H1 (cell line): ENCODE results near the gene DYNC1I1. TPM values are rescaled to one million over a fixed set of nuclear protein-coding genes. Genes with fewer than 3 reads are reported as not detected.

Experiments
- CTCF ChIA-PET: fragments of 300-600 bp; sonication (Branson Sonifier 250); formaldehyde crosslinking; loops from one replicate; lab custom pipeline; 2021; ENCODE audit not compliant: partially characterized antibody; lab: Charles Lee
- POLR2A ChIA-PET: fragments of 300-600 bp; sonication (Branson Sonifier 250); formaldehyde crosslinking; loops from one replicate; lab custom pipeline; 2021; ENCODE audit warnings: inconsistent platforms; ENCODE audit not compliant: partially characterized antibody; lab: Charles Lee
- DNase-seq, 2 experiments: peaks; one replicate each; pipeline versions ENCODE4 v3.0.0 to v3.0.0-alpha.2; 2010 to 2022; ENCODE audit warnings: low spot score in 2 of 2, low read depth in 1 of 2, mixed read lengths in 1 of 2
- FAIRE-seq: peaks from 2 replicates; lab custom pipeline; 2011; peaks lifted over from hg19 to GRCh38; lab: Jason Lieb, UNC
- H2AFZ ChIP-seq: 2 replicates; pipeline ENCODE4 v1.8.1; 2012; ENCODE audit warnings: low read length, inconsistent platforms
- H2AK5ac ChIP-seq: 2 replicates; pipeline ENCODE4 v1.6.1; 2013; ENCODE audit warnings: low read depth, low read length
- H2BK120ac ChIP-seq: replicated peaks from 2 replicates; pipeline ENCODE3; 2013; ENCODE audit warnings: low read depth, low read length, inconsistent platforms
- H2BK12ac ChIP-seq: 2 replicates; pipeline ENCODE4 v1.6.1; 2013; ENCODE audit warnings: low read depth, low read length
- H2BK15ac ChIP-seq: 2 replicates; pipeline ENCODE4 v1.6.1; 2013; ENCODE audit warnings: low read length
- H2BK20ac ChIP-seq: 2 replicates; pipeline ENCODE4 v1.6.1; 2013; ENCODE audit warnings: low read length
- H2BK5ac ChIP-seq: 2 replicates; pipeline ENCODE4 v1.6.1; 2013; ENCODE audit warnings: low read depth, low read length
- H3K14ac ChIP-seq: 2 replicates; pipeline ENCODE4 v1.6.1; 2013; ENCODE audit warnings: inconsistent platforms; ENCODE audit not compliant: insufficient read length
- H3K18ac ChIP-seq: 2 replicates; pipeline ENCODE4 v1.6.1; 2013; ENCODE audit warnings: low read length; ENCODE audit errors: extremely low read depth
- H3K23ac ChIP-seq: 2 replicates; pipeline ENCODE4 v1.6.1; 2013; ENCODE audit warnings: inconsistent platforms; ENCODE audit not compliant: insufficient read length
- H3K23me2 ChIP-seq: 2 replicates; pipeline ENCODE4 v1.6.1; 2013; ENCODE audit warnings: low read depth, low read length
- H3K27ac ChIP-seq: 2 replicates; pipeline ENCODE4 v1.6.1; 2011; ENCODE audit warnings: low read depth, low read length, inconsistent platforms
- H3K27me3 ChIP-seq, 4 experiments: replicated peaks in 1 of 4; 1 replicate in 1 of 4; 2 replicates in 3 of 4; pipeline versions ENCODE4 v1.6.1 to v1.8.1; 2011 to 2013; ENCODE audit warnings: low read length in 3 of 4, mild to moderate bottlenecking in 3 of 4, inconsistent platforms in 2 of 4, mixed read lengths in 2 of 4, moderate library complexity in 1 of 4; ENCODE audit not compliant: control insufficient read depth in 3 of 4, insufficient read depth in 3 of 4; ENCODE audit errors: extremely low read depth in 1 of 4
- H3K36me3 ChIP-seq, 4 experiments: 2 replicates each; pipeline versions ENCODE4 v1.6.1 to v1.8.1; 2011 to 2013; ENCODE audit warnings: mild to moderate bottlenecking in 4 of 4, low read length in 3 of 4, moderate library complexity in 2 of 4, control low read depth in 1 of 4, inconsistent platforms in 1 of 4; ENCODE audit not compliant: insufficient read depth in 4 of 4, control insufficient read depth in 2 of 4
- H3K4ac ChIP-seq: replicated peaks from 2 replicates; pipeline ENCODE3; 2013; ENCODE audit warnings: low read length, low read depth, mixed read lengths, inconsistent platforms; ENCODE audit not compliant: insufficient read length
- H3K4me1 ChIP-seq, 4 experiments: replicated peaks in 1 of 4; 1 replicate in 1 of 4; 2 replicates in 3 of 4; pipeline versions ENCODE4 v1.6.1 to v1.8.1; 2011 to 2013; ENCODE audit warnings: low read length in 3 of 4, inconsistent platforms in 2 of 4, mixed read lengths in 1 of 4; ENCODE audit not compliant: insufficient read depth in 4 of 4, control insufficient read depth in 3 of 4
- H3K4me2 ChIP-seq, 2 experiments: 2 replicates each; pipeline versions ENCODE4 v1.6.1 to v1.8.1; 2011 to 2013; ENCODE audit warnings: low read depth in 2 of 2, low read length in 2 of 2, control low read depth in 1 of 2, inconsistent platforms in 1 of 2, mild to moderate bottlenecking in 1 of 2; ENCODE audit not compliant: insufficient read depth in 1 of 2
- H3K4me3 ChIP-seq, 4 experiments: fragments of 200-600, 300-600 bp in 1 of 4; sonication (generic), shearing (Covaris generic), sonication (Bioruptor Twin) in 1 of 4; 2 replicates each; pipeline versions ENCODE4 v1.5.1 to v1.8.1; 2011 to 2016; ENCODE audit warnings: low read length in 4 of 4, low read depth in 3 of 4, control low read depth in 2 of 4, inconsistent platforms in 2 of 4, mild to moderate bottlenecking in 2 of 4, mixed read lengths in 1 of 4, moderate library complexity in 1 of 4; ENCODE audit not compliant: insufficient read depth in 2 of 4; ENCODE audit errors: extremely low read depth in 1 of 4
- H3K56ac ChIP-seq: replicated peaks from 2 replicates; pipeline ENCODE3; 2013; ENCODE audit warnings: low read depth, mild to moderate bottlenecking, mixed read lengths, low read length, inconsistent platforms; ENCODE audit not compliant: insufficient read length
- H3K79me1 ChIP-seq: 2 replicates; pipeline ENCODE4 v1.6.1; 2013; ENCODE audit warnings: low read depth, low read length, control low read depth
- H3K79me2 ChIP-seq, 2 experiments: 2 replicates each; pipeline versions ENCODE4 v1.6.1 to v1.8.1; 2012 to 2013; ENCODE audit warnings: low read length in 2 of 2, mild to moderate bottlenecking in 2 of 2, inconsistent platforms in 1 of 2; ENCODE audit not compliant: insufficient read depth in 2 of 2, control insufficient read depth in 1 of 2
- H3K9ac ChIP-seq, 4 experiments: replicated peaks in 1 of 4; 1 replicate in 1 of 4; 2 replicates in 3 of 4; pipeline versions ENCODE4 v1.6.1 to v1.8.1; 2011 to 2013; ENCODE audit warnings: low read depth in 3 of 4, low read length in 3 of 4, control low read depth in 2 of 4, mild to moderate bottlenecking in 2 of 4, moderate library complexity in 2 of 4, inconsistent platforms in 1 of 4; ENCODE audit errors: extremely low read depth in 1 of 4
- H3K9me3 ChIP-seq, 2 experiments: 2 replicates each; pipeline versions ENCODE4 v1.6.1 to v1.8.1; 2012 to 2013; ENCODE audit warnings: mild to moderate bottlenecking in 2 of 2, moderate library complexity in 2 of 2, control low read depth in 1 of 2, inconsistent platforms in 1 of 2, low read depth in 1 of 2, low read length in 1 of 2, mixed read lengths in 1 of 2; ENCODE audit not compliant: insufficient read depth in 2 of 2
- H4K20me1 ChIP-seq, 2 experiments: replicated peaks in 1 of 2; 2 replicates each; pipeline versions ENCODE3 to v1.8.1; 2011 to 2013; ENCODE audit warnings: inconsistent platforms in 2 of 2, low read length in 2 of 2, mild to moderate bottlenecking in 1 of 2; ENCODE audit not compliant: insufficient read depth in 2 of 2, control insufficient read depth in 1 of 2
- H4K5ac ChIP-seq: 2 replicates; pipeline ENCODE4 v1.6.1; 2013; ENCODE audit warnings: low read length, low read depth, mixed read lengths, inconsistent platforms; ENCODE audit not compliant: insufficient read length
- H4K8ac ChIP-seq: 2 replicates; pipeline ENCODE4 v1.8.0; 2013; ENCODE audit warnings: mild to moderate bottlenecking, moderate library complexity, low read length, inconsistent platforms; ENCODE audit not compliant: insufficient read depth; ENCODE audit errors: extremely low read depth
- H4K91ac ChIP-seq: replicated peaks from 2 replicates; pipeline ENCODE3; 2013; ENCODE audit warnings: low read length, mixed read lengths, inconsistent platforms; ENCODE audit not compliant: insufficient read length
- ATF2 ChIP-seq: IDR thresholded peaks from 2 replicates; pipeline ENCODE4 v1.6.1; 2012; ENCODE audit warnings: low read length, inconsistent platforms
- BACH1 ChIP-seq: IDR thresholded peaks from 2 replicates; pipeline ENCODE4 v1.6.1; 2012; ENCODE audit warnings: low read length, improper control_type of control experiment
- BRCA1 ChIP-seq: IDR thresholded peaks from 2 replicates; pipeline ENCODE4 v1.6.1; 2012; ENCODE audit warnings: low read depth, low read length, improper control_type of control experiment
- CREB1 ChIP-seq: IDR thresholded peaks from 2 replicates; pipeline ENCODE4 v1.6.1; 2012; ENCODE audit warnings: inconsistent platforms
- GTF2F1 ChIP-seq: IDR thresholded peaks from 2 replicates; pipeline ENCODE4 v1.6.1; 2012; ENCODE audit warnings: low read depth, low read length, improper control_type of control experiment, borderline replicate concordance
- JUN ChIP-seq: IDR thresholded peaks from 2 replicates; pipeline ENCODE4 v1.6.1; 2011; ENCODE audit warnings: low read depth, mild to moderate bottlenecking, improper control_type of control experiment, low read length
- KDM5A ChIP-seq: fragments of 200-600 bp; IDR thresholded peaks from 2 replicates; pipeline ENCODE4 v1.7.1; 2012; ENCODE audit warnings: mild to moderate bottlenecking, low read length, inconsistent platforms, mixed read lengths
- RXRA ChIP-seq: IDR thresholded peaks from 2 replicates; pipeline ENCODE4 v1.6.1; 2011; ENCODE audit warnings: low read depth, mild to moderate bottlenecking, low read length, moderate library complexity; ENCODE audit not compliant: insufficient read depth
- SAP30 ChIP-seq: fragments of 300-600 bp; sonication (generic); IDR thresholded peaks from 2 replicates; pipeline ENCODE4 v1.7.1; 2012; ENCODE audit warnings: low read length, moderate library complexity, mild to moderate bottlenecking, inconsistent platforms; ENCODE audit not compliant: insufficient read depth, insufficient replicate concordance
- SIN3A ChIP-seq, 2 experiments: IDR thresholded peaks in 1 of 2; conservative IDR thresholded peaks in 1 of 2; 2 replicates each; pipeline ENCODE4 v1.6.1; 2011 to 2012; ENCODE audit warnings: low read length in 2 of 2, improper control_type of control experiment in 1 of 2, low read depth in 1 of 2, mild to moderate bottlenecking in 1 of 2
- WGBS, 2 experiments: shearing (Covaris generic) in 1 of 2; methylation state at CpG; one replicate each; pipeline versions ENCODE4 v1.1.6 to v1.1.7; 2013 to 2015; ENCODE audit warnings: low lambda C conversion rate in 2 of 2, mixed read lengths in 2 of 2, inconsistent platforms in 1 of 2, low coverage in 1 of 2, missing lambda C conversion rate in 1 of 2; ENCODE audit not compliant: insufficient replicate concordance in 2 of 2, insufficient coverage in 1 of 2, insufficient read length in 1 of 2; ENCODE audit errors: extremely low coverage in 1 of 2, missing lambda C conversion rate in 1 of 2; 5-methylcytosine and 5-hydroxymethylcytosine counted together
- polyA plus RNA-seq, 7 experiments: library from polyadenylated mRNA; depleted of rRNA in 3 of 7; stranded (reverse) in 5 of 7; unstranded in 2 of 7; fragments of >200 nt in 5 of 7; fragments of 200-250 nt in 2 of 7; gene quantifications; 1 replicate in 5 of 7; 2 replicates in 1 of 7; 4 replicates in 1 of 7; pipeline versions ENCODE4 v1.2.1 to v1.2.3, GENCODE V29; 2011 to 2013; ENCODE audit warnings: missing spikeins in 2 of 7, mixed read lengths in 2 of 7
- total RNA-seq: library from RNA; stranded (reverse); fragmentation: NEBNext Ultra II Directional; extraction: Animal tissue kit (Norgen Biotek cat#: 25700); gene quantifications from 2 replicates; pipeline ENCODE4 v1.2.1, GENCODE V29; 2021

The DYNC1I1 gene
- total and polyA plus RNA-seq, 2 of the 8 experiments (the other 6 are each of a cell fraction or from before 2014, with no cell fraction given): 0.45 to 0.58 TPM

DNA sequence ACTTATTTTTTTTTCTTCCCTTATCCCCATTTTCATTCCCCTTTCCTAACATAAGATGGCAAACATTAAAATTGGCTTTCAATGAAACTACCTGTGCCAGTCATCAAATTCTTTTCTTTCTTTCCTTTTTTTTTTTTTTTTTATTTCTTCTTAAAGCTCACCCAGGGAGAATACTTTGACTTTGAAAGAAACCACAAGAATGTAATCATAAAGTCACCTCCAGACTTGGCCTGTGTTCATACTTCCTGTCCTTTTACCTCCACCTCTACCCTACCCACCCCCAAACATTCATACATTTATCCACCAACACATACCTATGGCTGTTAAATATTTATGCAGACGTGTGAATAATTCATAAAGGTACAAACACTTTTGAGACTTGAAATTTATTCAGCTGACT lies 295.0 kb downstream of the DYNC1I1 start:
- H3K9me3 ChIP-seq: no peaks in the 10 kb centered on the region
- H2BK5ac ChIP-seq: no peak overlapping the region
- 64% methylated on average over 1 of the region's 1 CpG; no CpG with 5 or more reads in 1 of the 2 experiments for WGBS, 2 experiments
- no peaks in the 10 kb centered on the region; a peak in 1 of 7 replicates for H3K4me1 ChIP-seq
- no peak overlapping the region for H2BK12ac ChIP-seq
- H2BK120ac ChIP-seq: no peak overlapping the region
- no peak overlapping the region for H4K8ac ChIP-seq
- H3K4me2 ChIP-seq: no peak overlapping the region
- ChIA-PET CTCF (interaction anchor here (0.6 to 1.8 kb wide), 2 partner anchors 151 to 998 kb away, joined by 3 to 5 read pairs; no protein-coding TSS in a partner anchor), POLR2A (no interaction called here)
- no peak overlapping the region for H2BK20ac ChIP-seq
- no peak overlapping the region for H3K9ac ChIP-seq
- H2BK15ac ChIP-seq: no peak overlapping the region
- H3K23me2 ChIP-seq: no peaks in the 10 kb centered on the region
- no peaks in the 10 kb centered on the region for H4K20me1 ChIP-seq
- no peak overlapping the region for H4K5ac ChIP-seq
- no peak overlapping the region for H3K4ac ChIP-seq
- no peak overlapping the region for H3K4me3 ChIP-seq
- H2AK5ac ChIP-seq: no peak overlapping the region
- no peak overlapping the region for H3K56ac ChIP-seq
- no peaks in the 10 kb centered on the region for H3K36me3 ChIP-seq
- FAIRE-seq (no peak), DNase-seq (no peak)
- no peak overlapping the region for H4K91ac ChIP-seq
- no peaks in the 10 kb centered on the region for H3K79me1 ChIP-seq
- H3K79me2 ChIP-seq: no peaks in the 10 kb centered on the region
- no peak overlapping the region for H3K14ac ChIP-seq
- peak overlapping the region; percentile 24; the same call in 1 of the 2 replicates for H2AFZ ChIP-seq
- no peak overlapping the region for H3K18ac ChIP-seq
- no peak overlapping the region for H3K27ac ChIP-seq
- no peaks in the 10 kb centered on the region for H3K27me3 ChIP-seq
- H3K23ac ChIP-seq: no peak overlapping the region
- TF ChIP-seq SIN3A (conservative IDR thresholded peaks at IDR 0.05 in 1 of 2, IDR thresholded peaks at IDR 0.05 in 1 of 2; ENCODE audit: low read depth in 1 of 2, low read length in 2 of 2) (no peak), RXRA (no peak), BACH1 (no peak), GTF2F1 (no peak), JUN (no peak), BRCA1 (no peak), ATF2 (no peak), SAP30 (no peak), KDM5A (no peak), CREB1 (no peak)
